ENCODE measurements around the gene SPATA45.

SPATA45 gene

GRCh38 chr1:212879947-212880690 is 32.7 kb upstream of the SPATA45 start:
- Histone ChIP-seq H3F3A (ENCODE audit: insufficient read depth, low read length) (no peaks in the 10 kb centered on the region), H3K4me1 (ENCODE audit: insufficient read depth, low read length, severe bottlenecking) (no peaks in the 10 kb centered on the region), H3K27me3 (ENCODE audit: insufficient read depth, low read length) (no peaks in the 10 kb centered on the region), H2AFZ (ENCODE audit: low read length) (no peak overlapping the region), H3K9me3 (ENCODE audit: low read length) (no peaks in the 10 kb centered on the region), H3K27ac (ENCODE audit: low read depth, low read length, poor library complexity, severe bottlenecking) (no peak overlapping the region), H3K79me2 (ENCODE audit: insufficient read depth, low read length) (no peaks in the 10 kb centered on the region), H4K20me1 (ENCODE audit: insufficient read depth, low read length) (no peaks in the 10 kb centered on the region), H3K4me3 (ENCODE audit: low read depth, low read length, poor library complexity, severe bottlenecking) (no peak overlapping the region), H3K4me2 (ENCODE audit: low read length) (no peak overlapping the region), H3K9ac (ENCODE audit: low read length) (no peak overlapping the region), H3K9me2 (ENCODE audit: low read depth, low read length) (no peaks in the 10 kb centered on the region), H3K36me3 (ENCODE audit: insufficient read depth, low read length) (peaks cover 69% of the 10 kb centered on the region)
- TF ChIP-seq EZH2 (IDR thresholded peaks at IDR 0.05; ENCODE audit: borderline replicate concordance, low read length) (no peak), CTCF (IDR thresholded peaks at IDR 0.05; ENCODE audit: low read length) (no peak)

GRCh38 chr1:212878418-212878817 is 31.0 kb upstream of the SPATA45 start:
- no peak for TF ChIP-seq EZH2 (IDR thresholded peaks at IDR 0.05; ENCODE audit: borderline replicate concordance, low read length)
- no peak for TF ChIP-seq CTCF (IDR thresholded peaks at IDR 0.05; ENCODE audit: low read length)
- Histone ChIP-seq H3K36me3 (ENCODE audit: insufficient read depth, low read length) (peaks cover 67% of the 10 kb centered on the region), H3K27ac (ENCODE audit: low read depth, low read length, poor library complexity, severe bottlenecking) (no peak overlapping the region)

GRCh38 chr1:212873518-212873917 is 26.1 kb upstream of the SPATA45 start:
- Histone ChIP-seq H3K27me3 (ENCODE audit: insufficient read depth, low read length) (no peaks in the 10 kb centered on the region), H3K79me2 (ENCODE audit: insufficient read depth, low read length) (no peaks in the 10 kb centered on the region), H2AFZ (ENCODE audit: low read length) (no peak overlapping the region), H3F3A (ENCODE audit: insufficient read depth, low read length) (no peaks in the 10 kb centered on the region), H4K20me1 (ENCODE audit: insufficient read depth, low read length) (0 out of 2 replicates have a peak, but pooled peaks cover 3% of the 10 kb centered on the region), H3K4me1 (ENCODE audit: insufficient read depth, low read length, severe bottlenecking) (no peaks in the 10 kb centered on the region), H3K36me3 (ENCODE audit: insufficient read depth, low read length) (peaks cover 60% of the 10 kb centered on the region), H3K27ac (ENCODE audit: low read depth, low read length, poor library complexity, severe bottlenecking) (no peak overlapping the region), H3K4me2 (ENCODE audit: low read length) (no peak overlapping the region), H3K9me2 (ENCODE audit: low read depth, low read length) (no peaks in the 10 kb centered on the region), H3K4me3 (ENCODE audit: low read depth, low read length, poor library complexity, severe bottlenecking) (no peak overlapping the region), H3K9ac (ENCODE audit: low read length) (no peak overlapping the region), H3K9me3 (ENCODE audit: low read length) (no peaks in the 10 kb centered on the region)
- TF ChIP-seq CTCF (IDR thresholded peaks at IDR 0.05; ENCODE audit: low read length) (no peak), EZH2 (IDR thresholded peaks at IDR 0.05; ENCODE audit: borderline replicate concordance, low read length) (no peak)

More at GRCh38 chr1:212878418-212878817, 31.0 kb upstream of the SPATA45 start:
- no peaks in the 10 kb centered on the region for H3K27me3 ChIP-seq (ENCODE audit: insufficient read depth, low read length)
- no peak overlapping the region for H3K9ac ChIP-seq (ENCODE audit: low read length)
- no peaks in the 10 kb centered on the region for H3K4me1 ChIP-seq (ENCODE audit: insufficient read depth, low read length, severe bottlenecking)
- H3K9me3 ChIP-seq (ENCODE audit: low read length), result no peaks in the 10 kb centered on the region
- H4K20me1 ChIP-seq (ENCODE audit: insufficient read depth, low read length), result 0 out of 2 replicates have a peak, but pooled peaks cover 3% of the 10 kb centered on the region
- H2AFZ ChIP-seq (ENCODE audit: low read length), result no peak overlapping the region
- no peaks in the 10 kb centered on the region for H3F3A ChIP-seq (ENCODE audit: insufficient read depth, low read length)
- H3K79me2 ChIP-seq (ENCODE audit: insufficient read depth, low read length), result no peaks in the 10 kb centered on the region
- H3K4me3 ChIP-seq (ENCODE audit: low read depth, low read length, poor library complexity, severe bottlenecking), result no peak overlapping the region
- H3K4me2 ChIP-seq (ENCODE audit: low read length), result no peak overlapping the region
- no peaks in the 10 kb centered on the region for H3K9me2 ChIP-seq (ENCODE audit: low read depth, low read length)
